ENCODE results near the gene PPP2R2B. TPM values are rescaled to one million over a fixed set of nuclear protein-coding genes. Genes with fewer than 3 reads are reported as not detected.
"Not testable (repeated sequence)": the region's sequence is repeated elsewhere in the genome, so short reads cannot be mapped to it uniquely, and the experiment has no call there.

Gene PPP2R2B
- total RNA-seq, 1 donor from 2014 or later: 0.80 TPM

DNA sequence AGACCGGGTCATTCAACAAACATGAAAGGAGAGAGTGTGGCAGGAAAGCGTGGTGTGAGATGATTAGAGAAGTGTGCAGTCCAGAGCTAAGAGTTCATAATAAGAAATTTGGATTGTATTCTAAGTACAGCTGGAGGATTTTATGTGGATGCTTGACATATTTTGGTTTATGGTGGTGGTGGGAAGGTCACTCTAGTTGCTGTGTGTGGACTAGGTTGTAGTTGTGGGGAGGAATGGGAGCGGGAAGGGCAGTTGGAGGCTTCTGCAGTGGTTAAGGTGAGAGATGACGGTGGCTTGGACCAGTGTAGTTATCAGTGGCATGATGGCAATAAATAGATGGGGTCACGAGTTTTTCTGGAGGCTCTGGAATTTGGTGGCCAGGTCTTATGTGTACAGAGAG is 316.8 kb downstream of the PPP2R2B start:
- intact Hi-C loops (cut with micrococcal nuclease): no loop called here

DNA sequence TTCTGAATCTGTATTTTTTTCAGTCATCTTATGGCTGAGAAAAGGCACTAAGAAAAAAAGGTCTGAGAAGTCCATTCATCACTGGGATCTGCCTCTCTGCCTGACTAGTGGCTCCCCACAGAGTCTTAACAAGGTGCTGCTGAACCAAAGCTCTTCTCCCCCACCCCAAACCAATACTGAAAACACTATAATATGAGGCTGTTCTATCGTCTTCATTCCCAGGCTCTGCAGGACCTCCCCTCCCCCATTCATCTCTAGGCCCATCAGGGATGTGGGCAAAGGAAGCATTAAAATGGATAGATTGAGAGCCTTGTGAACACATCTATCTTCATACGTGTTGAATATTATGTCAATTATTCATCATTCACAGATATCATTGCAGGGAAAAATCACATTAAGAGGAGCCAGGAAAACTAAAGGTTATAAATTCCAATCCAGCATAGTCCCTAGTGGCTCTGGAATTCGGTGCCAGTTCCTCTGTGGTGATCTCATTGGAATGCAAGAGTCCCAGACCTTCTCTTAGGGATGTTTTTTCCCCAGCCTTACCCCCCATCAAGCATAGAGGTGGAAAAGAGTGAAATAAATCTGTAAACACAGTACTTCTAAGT is 318.2 kb downstream of the PPP2R2B start:
- intact Hi-C loops (cut with micrococcal nuclease): no loop called here

DNA sequence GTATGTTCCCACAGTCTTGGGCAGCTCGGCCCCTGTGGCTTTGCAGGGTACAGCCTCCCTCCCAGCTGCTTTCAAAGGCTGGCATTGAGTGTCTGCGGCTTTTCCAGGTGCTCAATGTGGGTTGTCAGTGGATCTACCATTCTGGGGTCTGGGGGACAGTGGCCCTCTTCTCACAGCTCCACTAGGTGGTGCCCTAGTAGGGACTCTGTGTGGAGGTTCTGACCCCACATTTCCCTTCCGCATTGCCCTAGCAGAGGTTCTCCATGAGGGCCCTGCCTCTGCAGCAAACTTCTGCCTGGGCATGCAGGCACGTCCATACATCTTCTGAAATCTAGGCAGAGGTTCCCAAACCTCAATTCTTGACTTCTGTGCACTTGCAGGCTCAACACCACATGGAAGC is 321.7 kb downstream of the PPP2R2B start:
- intact Hi-C loops (cut with micrococcal nuclease): not testable (repeated sequence)

DNA sequence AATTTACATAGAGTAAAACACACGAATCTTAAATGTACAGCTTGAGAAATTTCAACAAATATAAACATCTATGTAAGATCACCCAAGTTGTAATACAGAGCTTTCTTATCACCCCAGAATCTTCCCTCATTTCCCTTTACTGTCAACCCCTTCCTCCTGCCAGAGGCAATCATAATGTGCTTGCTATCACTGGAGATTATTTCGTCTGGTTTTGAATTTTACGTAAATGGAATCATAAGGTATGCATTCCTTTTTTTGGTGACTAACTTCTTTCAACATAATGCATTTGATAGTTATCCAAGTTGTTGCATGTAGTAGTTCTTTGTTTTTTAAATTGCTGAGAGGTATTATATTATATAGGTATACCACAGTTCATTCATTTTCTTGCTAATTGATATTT is 325.1 kb downstream of the PPP2R2B start:
- intact Hi-C loops (cut with micrococcal nuclease): no loop called here

DNA sequence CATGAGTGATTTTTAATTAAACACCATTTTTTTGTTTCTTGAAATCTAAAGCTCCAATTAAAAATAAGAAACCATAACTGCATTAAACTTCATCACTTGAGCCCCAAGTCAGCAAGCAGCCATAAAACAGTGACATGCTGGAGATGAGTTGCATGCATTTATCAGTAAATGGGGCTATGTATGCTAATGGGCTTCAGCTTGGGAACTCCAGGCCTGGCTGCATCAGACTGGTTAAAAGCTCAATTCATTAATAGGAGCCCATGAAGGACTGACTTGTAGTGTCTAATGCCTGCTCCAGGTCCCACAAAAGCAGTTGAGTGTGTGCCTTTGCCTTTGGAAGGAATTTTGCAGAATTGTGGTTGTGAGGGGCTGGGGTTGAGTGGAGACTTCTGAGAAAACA is 328.9 kb downstream of the PPP2R2B start:
- intact Hi-C loops (cut with micrococcal nuclease): no loop called here

DNA sequence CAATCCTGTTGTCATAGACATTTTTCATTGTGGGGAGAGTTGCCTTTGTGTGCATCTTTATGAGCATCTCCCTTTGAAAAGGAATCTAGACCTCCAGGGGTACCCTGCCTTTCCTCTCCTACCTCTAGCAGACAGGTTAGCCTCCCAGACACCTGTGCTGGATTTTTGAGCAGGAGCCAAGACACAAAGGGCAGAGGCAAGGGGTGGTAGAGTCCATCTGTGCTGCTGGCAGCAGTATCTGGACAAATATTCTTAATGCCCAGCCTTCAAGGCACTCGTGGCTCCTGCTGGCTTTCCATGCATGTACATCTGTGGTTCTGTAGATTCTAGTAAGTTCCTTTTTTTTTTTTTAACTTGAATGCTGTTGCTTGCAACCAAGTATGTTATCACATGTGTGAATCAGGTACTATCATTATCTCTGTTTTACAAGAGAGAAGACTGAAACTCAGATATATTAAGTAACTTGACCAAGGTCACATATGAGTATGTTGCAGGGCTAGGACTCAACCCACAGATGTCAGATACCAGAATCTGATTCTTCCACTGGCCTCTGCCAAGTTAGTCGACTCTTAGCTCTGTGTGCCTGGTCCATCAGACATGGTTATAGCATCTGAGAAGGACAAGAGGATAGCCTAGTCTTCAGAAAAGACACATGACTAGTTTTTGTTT is 329.6 kb downstream of the PPP2R2B start:
- intact Hi-C loops (cut with micrococcal nuclease): no loop called here

DNA sequence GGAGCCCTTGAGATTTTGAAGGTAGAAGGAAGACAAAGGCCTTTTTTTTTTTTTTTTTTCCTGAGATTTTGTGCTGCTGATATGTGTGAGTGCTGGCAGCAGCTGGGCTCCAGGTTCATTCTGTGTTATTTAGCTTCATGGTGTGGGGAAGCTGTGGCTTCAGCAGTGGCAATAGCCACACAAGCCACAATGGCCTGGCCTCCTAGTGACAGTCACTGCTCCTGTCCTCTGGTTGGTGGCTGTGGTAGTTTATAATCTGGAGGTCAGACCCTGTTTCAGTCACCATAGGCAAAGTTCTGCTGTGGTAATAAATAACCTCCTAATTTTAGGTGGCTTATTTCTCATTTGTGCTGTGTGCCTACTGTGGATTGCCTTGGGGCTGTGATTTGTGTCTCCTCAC is 334.3 kb downstream of the PPP2R2B start:
- intact Hi-C loops (cut with micrococcal nuclease): loop anchor here (5.0 kb wide), 1 partner anchor 118 kb away; no protein-coding TSS in a partner anchor

DNA sequence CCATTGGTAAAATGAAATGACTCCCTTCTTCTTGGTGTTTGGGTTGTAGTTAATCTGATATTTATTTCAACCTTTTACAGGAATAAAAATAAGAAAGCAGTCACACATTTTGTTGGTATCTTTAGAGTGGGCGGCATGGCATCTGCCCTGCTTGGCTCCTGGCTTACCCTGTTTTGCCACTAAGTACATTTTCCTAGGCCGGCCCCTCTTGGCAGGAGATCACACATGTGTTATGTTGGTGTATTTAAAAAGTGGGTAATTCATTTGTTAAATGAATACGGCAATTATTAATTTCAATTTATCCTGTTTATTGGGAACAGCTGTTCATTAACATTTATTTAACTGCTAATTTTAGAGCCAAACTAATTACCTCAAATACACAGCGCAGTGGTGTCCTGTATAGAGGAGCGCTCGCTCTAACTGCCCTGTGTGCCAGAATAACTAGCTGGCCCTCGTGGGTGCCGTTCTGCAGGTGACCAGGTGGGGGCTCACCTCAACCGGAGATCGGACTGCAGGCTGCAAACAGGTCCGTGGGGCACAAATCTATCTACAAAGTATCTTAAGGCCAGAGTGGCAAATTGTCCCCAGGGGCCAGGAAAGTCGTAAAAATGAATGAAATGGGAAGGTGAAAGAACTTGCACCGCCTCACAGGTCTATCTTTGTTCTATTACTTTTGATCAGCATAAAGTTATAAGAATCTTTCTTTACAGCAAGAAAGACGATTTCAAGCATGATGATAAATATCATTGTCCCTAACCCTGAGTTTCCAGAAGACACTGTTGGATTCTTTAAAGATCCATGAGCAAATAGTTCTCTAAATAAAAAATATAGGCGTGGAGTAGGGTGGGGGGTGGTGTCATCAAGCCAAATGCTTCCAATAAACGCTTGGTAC is 336.4 kb downstream of the PPP2R2B start:
- intact Hi-C loops (cut with micrococcal nuclease): loop anchor here (1.0 to 5.0 kb wide), 3 partner anchors 120 to 647 kb away; no protein-coding TSS in a partner anchor

DNA sequence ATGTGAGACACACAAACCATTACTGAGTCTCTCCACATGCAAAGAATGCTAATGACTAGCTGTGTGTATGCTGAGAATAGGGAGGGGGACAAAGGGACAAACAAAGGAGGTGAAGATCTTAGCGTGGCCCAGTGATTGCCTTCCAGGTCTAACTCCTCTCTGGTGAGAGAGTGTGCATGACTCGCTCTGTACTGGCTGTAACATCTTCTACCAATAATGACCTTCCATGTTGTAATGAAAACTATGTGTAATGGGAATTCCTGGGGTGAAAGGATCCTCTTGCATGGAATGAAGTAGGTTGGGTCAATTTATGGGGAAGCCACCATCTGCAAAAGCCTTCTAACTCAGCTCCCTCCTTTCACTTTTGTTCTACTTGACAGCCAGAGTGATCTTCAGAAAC is 338.1 kb downstream of the PPP2R2B start:
- intact Hi-C loops (cut with micrococcal nuclease): loop anchor here (5.0 kb wide), 1 partner anchor 122 kb away; no protein-coding TSS in a partner anchor

DNA sequence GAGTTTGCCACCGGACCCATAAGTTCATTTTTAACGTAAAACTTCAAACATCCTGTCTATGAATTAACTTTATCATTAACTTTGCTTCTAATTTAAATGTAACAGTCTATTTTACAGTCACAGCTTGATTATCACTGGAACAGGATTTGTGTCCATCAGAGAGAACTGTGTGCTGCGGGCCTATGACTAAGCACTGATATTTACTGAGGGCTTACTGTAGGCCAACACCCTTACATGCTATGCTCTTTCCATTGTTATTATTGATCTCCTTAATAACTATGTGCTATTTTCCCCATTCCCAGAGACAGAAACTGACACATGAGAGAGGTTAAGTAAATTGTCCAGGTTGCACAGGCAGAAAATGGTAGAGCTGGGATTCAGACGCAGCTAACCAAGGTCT is 338.6 kb downstream of the PPP2R2B start:
- intact Hi-C loops (cut with micrococcal nuclease): loop anchor here (5.0 kb wide), 1 partner anchor 122 kb away; no protein-coding TSS in a partner anchor

DNA sequence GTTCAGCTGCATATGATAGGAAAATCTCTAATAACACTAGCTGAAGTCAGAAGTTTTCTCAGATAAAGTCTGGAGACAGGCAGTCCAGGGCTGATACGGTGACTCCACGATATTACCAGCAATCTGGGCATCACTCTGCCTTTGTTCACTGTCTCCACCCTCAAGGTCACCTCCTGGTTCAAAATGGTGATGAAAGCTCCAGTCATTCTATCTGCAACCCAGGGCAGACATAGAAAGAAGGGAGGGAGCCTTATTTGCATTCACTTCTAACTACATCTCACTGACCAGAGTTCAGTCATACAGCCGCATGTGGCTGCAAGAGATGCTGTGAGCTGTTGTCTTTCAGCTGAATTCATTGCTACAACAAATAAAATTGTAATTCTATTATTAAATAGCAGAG is 340.1 kb downstream of the PPP2R2B start:
- intact Hi-C loops (cut with micrococcal nuclease): no loop called here

DNA sequence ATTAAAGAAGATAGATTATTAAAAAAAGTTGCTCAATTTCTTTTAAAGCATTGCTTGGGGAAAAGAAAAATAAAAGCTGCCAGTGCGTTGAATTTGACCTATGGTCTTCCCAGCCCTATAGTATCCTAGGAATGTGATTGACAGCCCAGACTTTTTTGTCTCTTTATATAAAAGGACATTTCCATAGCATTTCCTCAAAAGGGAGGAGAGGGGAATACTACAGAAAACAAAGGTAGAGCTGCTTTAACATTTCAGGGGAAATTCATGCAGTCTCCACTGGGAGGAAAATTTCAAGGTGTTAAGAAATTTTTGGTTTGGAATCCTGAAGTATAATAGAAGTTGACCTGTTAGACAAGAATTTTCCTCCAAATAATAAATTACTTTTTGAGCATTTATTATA is 344.7 kb downstream of the PPP2R2B start:
- intact Hi-C loops (cut with micrococcal nuclease): loop anchor here (2.0 kb wide), 2 partner anchors 433 to 655 kb away; no protein-coding TSS in a partner anchor

DNA sequence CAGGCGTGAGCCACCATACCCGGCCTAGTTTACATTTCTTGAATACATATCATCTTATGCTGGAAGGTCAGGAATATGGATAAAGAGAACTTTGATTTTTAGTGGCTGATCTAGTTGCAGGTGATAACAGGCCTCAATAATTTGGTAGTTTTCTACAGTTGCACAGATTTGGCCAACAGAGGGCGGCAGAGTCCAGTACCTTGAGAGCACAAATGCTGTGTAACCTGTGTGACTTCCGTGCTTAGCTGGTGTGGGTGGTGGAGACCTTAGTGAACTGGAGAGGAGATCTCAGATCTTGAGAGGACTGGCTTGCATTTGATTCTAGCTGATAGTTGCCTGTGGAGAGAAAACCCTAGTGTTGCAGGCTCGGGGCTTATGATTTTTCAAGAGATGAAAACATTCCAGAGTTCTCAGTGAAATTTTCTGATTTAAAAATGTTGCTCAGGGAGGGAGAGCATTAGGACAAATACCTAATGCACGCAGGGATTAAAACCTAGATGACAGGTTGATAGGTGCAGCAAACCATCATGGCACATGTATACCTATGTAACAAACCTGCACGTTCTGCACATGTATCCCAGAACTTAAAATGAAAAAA is 345.2 kb downstream of the PPP2R2B start:
- intact Hi-C loops (cut with micrococcal nuclease): loop anchor here (2.0 kb wide), 2 partner anchors 433 to 655 kb away; no protein-coding TSS in a partner anchor
